Stimulated activated CD4-positive, alpha-beta T cell treated with anti-CD3 and anti-CD28 coated beads, TNF-alpha, amount 100 ng/mL, for 1 hour (primary cell): Measurements from ENCODE around the gene HINT3.
"Not testable (repeated sequence)": the region's sequence is repeated elsewhere in the genome, so short reads cannot be mapped to it uniquely, and the experiment has no call there.

Experiments used
- DNase-seq, 3 donors: peaks; one replicate each; pipeline ENCODE4 v3.0.0-alpha.2; 2020; ENCODE audit warnings: low read depth in 3 of 3, low spot score in 1 of 3

HINT3 gene

GRCh38 chr6:125961117-125961516 is 4.5 kb downstream of the HINT3 start:
- no peak for DNase-seq

- DNase-seq: no peak
These were observed 6.4 kb downstream of the HINT3 start for GRCh38 chr6:125962900-125963497.

GRCh38 chr6:125963817-125964216 is 7.2 kb downstream of the HINT3 start:
- DNase-seq: no peak

GRCh38 chr6:125966569-125966968 is 10.0 kb downstream of the HINT3 start:
- DNase-seq: no peak

- no peak for DNase-seq
These were observed 11.9 kb downstream of the HINT3 start for GRCh38 chr6:125968493-125968892.

- no peak for DNase-seq
These were observed 14.2 kb downstream of the HINT3 start for GRCh38 chr6:125970760-125971159.

- DNase-seq: not testable (repeated sequence)
These were observed 15.9 kb downstream of the HINT3 start for GRCh38 chr6:125972478-125972877.

GRCh38 chr6:125974214-125974866 is 17.8 kb downstream of the HINT3 start:
- no peak for DNase-seq

- no peak for DNase-seq
These were observed 22.5 kb downstream of the HINT3 start for GRCh38 chr6:125979101-125979500.

GRCh38 chr6:125981571-125982185 is 25.1 kb downstream of the HINT3 start:
- DNase-seq: no peak

GRCh38 chr6:125983246-125983945 is 26.8 kb downstream of the HINT3 start:
- no peak for DNase-seq

GRCh38 chr6:125984311-125984710 is 27.7 kb downstream of the HINT3 start:
- no peak for DNase-seq

GRCh38 chr6:125985522-125985921 is 29.0 kb downstream of the HINT3 start:
- no peak for DNase-seq

- no peak for DNase-seq
These were observed 29.4 kb downstream of the HINT3 start for GRCh38 chr6:125985979-125986300.

- DNase-seq: peak; percentile 42 to 66 (median 61)
These were observed 29.9 kb downstream of the HINT3 start, which contains the start of gene TRMT11 for GRCh38 chr6:125986301-125987025. TRMT11 (plus strand) TSS chr6:125986540; CDS start chr6:125986551, 11 bp downstream.

- DNase-seq: no peak
These were observed 30.6 kb downstream of the HINT3 start for GRCh38 chr6:125987026-125987617.

- no peak for DNase-seq
These were observed 31.7 kb downstream of the HINT3 start for GRCh38 chr6:125988280-125988679.

GRCh38 chr6:125989631-125990030 is 33.1 kb downstream of the HINT3 start:
- DNase-seq: no peak

- no peak for DNase-seq
These were observed 35.1 kb downstream of the HINT3 start for GRCh38 chr6:125991653-125992052.

GRCh38 chr6:125994670-125995488 is 38.3 kb downstream of the HINT3 start:
- no peak for DNase-seq
